Kidney epithelial cell (primary cell): Measurements from ENCODE around the gene MAN1A1. TPM values are rescaled to one million over a fixed set of nuclear protein-coding genes. Genes with fewer than 3 reads are reported as not detected.
A peak's percentile ranks its signal among the peaks of the same experiment; 100 is the strongest.

Source experiments
- DNase-seq: peaks from one replicate; pipeline ENCODE4 v3.0.0-alpha.2; 2010; ENCODE audit warnings: low read depth
- H3K27me3 ChIP-seq: 2 replicates; pipeline ENCODE4 v1.6.0; 2011; ENCODE audit warnings: low read length; ENCODE audit not compliant: control insufficient read depth, insufficient read depth
- H3K36me3 ChIP-seq: 2 replicates; pipeline ENCODE4 v1.5.1; 2011; ENCODE audit warnings: low read length; ENCODE audit not compliant: control insufficient read depth, insufficient read depth
- H3K4me3 ChIP-seq: 2 replicates; pipeline ENCODE4 v1.5.1; 2011; ENCODE audit warnings: low read depth, mild to moderate bottlenecking, control low read depth, low read length
- total RNA-seq: library from RNA; depleted of rRNA; stranded (reverse); fragments of >200 nt; gene quantifications from 2 replicates; pipeline ENCODE4 v1.2.3, GENCODE V29; 2015
- TF ChIP-seq, protein P1 (sequence below): IDR thresholded peaks from 2 replicates; pipeline ENCODE4 v1.5.1; 2011; ENCODE audit warnings: mild to moderate bottlenecking, moderate library complexity, low read length, control low read depth, inconsistent platforms; ENCODE audit not compliant: insufficient read depth, poor library complexity, severe bottlenecking

MAN1A1 gene
- total RNA-seq, 1 donor from 2014 or later, result 15.0 TPM

GRCh38 chr6:119289651-119290050 lies 59.9 kb downstream of the MAN1A1 start:
- no peak overlapping the region for H3K4me3 ChIP-seq
- H3K36me3 ChIP-seq, result no peaks in the 10 kb centered on the region
- H3K27me3 ChIP-seq, result no peaks in the 10 kb centered on the region
- TF ChIP-seq, protein P1, sequence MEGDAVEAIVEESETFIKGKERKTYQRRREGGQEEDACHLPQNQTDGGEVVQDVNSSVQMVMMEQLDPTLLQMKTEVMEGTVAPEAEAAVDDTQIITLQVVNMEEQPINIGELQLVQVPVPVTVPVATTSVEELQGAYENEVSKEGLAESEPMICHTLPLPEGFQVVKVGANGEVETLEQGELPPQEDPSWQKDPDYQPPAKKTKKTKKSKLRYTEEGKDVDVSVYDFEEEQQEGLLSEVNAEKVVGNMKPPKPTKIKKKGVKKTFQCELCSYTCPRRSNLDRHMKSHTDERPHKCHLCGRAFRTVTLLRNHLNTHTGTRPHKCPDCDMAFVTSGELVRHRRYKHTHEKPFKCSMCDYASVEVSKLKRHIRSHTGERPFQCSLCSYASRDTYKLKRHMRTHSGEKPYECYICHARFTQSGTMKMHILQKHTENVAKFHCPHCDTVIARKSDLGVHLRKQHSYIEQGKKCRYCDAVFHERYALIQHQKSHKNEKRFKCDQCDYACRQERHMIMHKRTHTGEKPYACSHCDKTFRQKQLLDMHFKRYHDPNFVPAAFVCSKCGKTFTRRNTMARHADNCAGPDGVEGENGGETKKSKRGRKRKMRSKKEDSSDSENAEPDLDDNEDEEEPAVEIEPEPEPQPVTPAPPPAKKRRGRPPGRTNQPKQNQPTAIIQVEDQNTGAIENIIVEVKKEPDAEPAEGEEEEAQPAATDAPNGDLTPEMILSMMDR, result no peak
- no peak for DNase-seq

DNA sequence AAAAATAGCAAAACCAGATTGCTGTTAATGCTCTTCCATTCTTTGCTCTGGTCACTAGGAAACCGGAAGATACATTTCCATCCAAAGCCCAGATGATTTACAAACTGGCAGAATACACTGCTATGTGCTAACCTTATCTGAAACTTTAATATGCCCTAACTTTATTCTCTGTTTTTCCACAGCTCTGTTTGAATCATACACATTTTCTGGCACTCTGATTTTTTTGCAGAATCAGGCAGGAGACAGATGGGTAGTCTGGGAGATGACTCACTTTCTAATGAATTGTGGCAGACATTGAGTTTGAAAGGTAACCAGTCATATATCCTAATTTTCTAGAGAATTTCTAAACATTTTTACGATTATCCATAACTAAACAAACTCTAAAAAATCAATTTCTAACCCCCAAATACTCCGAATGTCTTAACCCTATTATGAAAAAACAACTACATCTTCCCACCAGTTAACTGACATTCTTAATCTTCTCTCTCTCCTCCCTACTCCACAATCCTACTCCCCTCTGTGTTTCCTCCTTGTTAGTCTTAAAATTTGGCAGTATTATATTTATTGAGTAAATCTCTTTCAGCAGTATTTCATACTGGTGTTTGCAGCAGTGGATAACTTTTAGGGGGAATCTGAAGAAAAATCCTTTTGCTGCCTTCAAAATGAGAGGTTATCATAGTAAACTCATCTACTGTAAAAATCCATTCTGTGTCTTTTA lies 63.5 kb downstream of the MAN1A1 start:
- TF ChIP-seq, protein P1, result no peak
- no peak overlapping the region for H3K4me3 ChIP-seq
- no peaks in the 10 kb centered on the region for H3K27me3 ChIP-seq
- no peak for DNase-seq
- H3K36me3 ChIP-seq, result no peaks in the 10 kb centered on the region

DNA sequence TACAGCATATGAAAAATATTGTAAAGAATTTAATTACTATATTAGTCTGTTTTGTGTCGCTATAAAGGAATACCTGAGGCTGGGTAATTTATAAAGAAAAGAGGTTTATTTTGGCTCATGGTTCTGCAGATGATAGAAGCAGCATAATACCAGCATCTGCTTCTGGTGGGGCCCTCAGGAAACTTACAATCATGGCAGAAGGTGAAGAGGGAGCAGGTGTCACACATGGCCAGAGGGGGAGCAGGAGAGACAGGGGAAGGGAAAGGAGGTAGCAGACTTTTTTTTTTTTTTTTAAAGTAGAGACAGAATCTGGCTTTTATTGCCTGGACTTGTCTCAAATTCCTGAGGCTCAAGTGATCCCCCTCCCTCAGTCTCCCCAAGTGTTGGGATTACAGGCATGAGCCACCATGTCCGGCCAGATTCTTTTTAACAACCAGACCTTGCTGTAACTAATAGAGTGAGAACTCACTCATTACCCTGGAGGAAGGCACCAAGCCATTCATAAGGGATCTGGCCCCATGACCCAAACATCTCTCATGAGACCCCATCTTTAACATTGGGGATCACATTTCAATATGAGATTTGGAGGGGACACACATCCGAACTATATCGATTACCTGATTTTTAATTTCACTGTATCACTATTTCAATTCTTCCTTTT lies 64.6 kb downstream of the MAN1A1 start:
- TF ChIP-seq, protein P1, result peak; percentile 29
- DNase-seq, result no peak
- H3K36me3 ChIP-seq, result no peaks in the 10 kb centered on the region
- H3K4me3 ChIP-seq, result no peak overlapping the region
- no peaks in the 10 kb centered on the region for H3K27me3 ChIP-seq

GRCh38 chr6:119283979-119284545 lies 65.5 kb downstream of the MAN1A1 start:
- Histone ChIP-seq H3K27me3 (no peaks in the 10 kb centered on the region), H3K4me3 (no peak overlapping the region), H3K36me3 (no peaks in the 10 kb centered on the region)
- DNase-seq, result no peak
- TF ChIP-seq, protein P1, result no peak

- Histone ChIP-seq H3K36me3 (no peaks in the 10 kb centered on the region), H3K27me3 (no peaks in the 10 kb centered on the region), H3K4me3 (no peak overlapping the region)
- TF ChIP-seq, protein P1, result no peak
- DNase-seq, result peak; percentile 12
Measured at GRCh38 chr6:119283214-119283613, 66.3 kb downstream of the MAN1A1 start.
